Ascending aorta (tissue), 2 donors: Measurements from ENCODE around the gene NRIP1. TPM values are rescaled to one million over a fixed set of nuclear protein-coding genes. Genes with fewer than 3 reads are reported as not detected.

Source experiments
- DNase-seq, 2 donors: peaks; one replicate each; pipeline ENCODE4 v3.0.0-alpha.2; 2019; ENCODE audit warnings: low spot score in 2 of 2
- H3K27ac ChIP-seq, 2 donors: fragments of 200-600 bp; sonication (generic); one replicate each; pipeline ENCODE4 v1.5.1; 2016 to 2017; ENCODE audit warnings: mild to moderate bottlenecking in 1 of 2
- H3K27me3 ChIP-seq: fragments of 200-600 bp; sonication (generic); one replicate; pipeline ENCODE4 v1.5.1; 2017
- H3K36me3 ChIP-seq, 2 donors: fragments of 200-600 bp; sonication (generic); one replicate each; pipeline ENCODE4 v1.5.1; 2016
- H3K4me1 ChIP-seq, 2 donors: fragments of 200-600 bp; sonication (generic); one replicate each; pipeline ENCODE4 v1.5.1; 2016 to 2017; ENCODE audit warnings: mild to moderate bottlenecking in 1 of 2
- H3K4me3 ChIP-seq, 2 donors: fragments of 200-600 bp; sonication (generic); one replicate each; pipeline ENCODE4 v1.5.1; 2016 to 2017; ENCODE audit warnings: mild to moderate bottlenecking in 1 of 2
- H3K9me3 ChIP-seq, 2 donors: fragments of 200-600 bp; sonication (generic); one replicate each; pipeline ENCODE4 v1.5.1; 2016
- CTCF ChIP-seq, 3 experiments: fragments of 200-600 bp in 2 of 3; fragments of 450-650 bp in 1 of 3; sonication (generic) in 2 of 3; IDR thresholded peaks; one replicate each; pipeline ENCODE4 v1.5.1; 2016 to 2019; ENCODE audit warnings: antibody characterized with exemption in 3 of 3, mild to moderate bottlenecking in 1 of 3, moderate library complexity in 1 of 3
- intact Hi-C: fragments of 100-400 bp; cut with DNase I; formaldehyde crosslinking; loops from one replicate; pipeline ENCODE4 v1.15.1; 2023
- total RNA-seq: library from RNA; depleted of rRNA; stranded (reverse); fragments of >200 nt; gene quantifications from one replicate; pipeline ENCODE4 v1.1.0, GENCODE V29; 2016

The NRIP1 gene
- total RNA-seq = 4.8 TPM

GRCh38 chr21:15064576-15065391 lies at the start of gene NRIP1:
Gene NRIP1, minus strand, starts transcription at chr21:15065000. Its CDS starts 96,808 bp downstream, at chr21:14968192.
- TF ChIP-seq CTCF (IDR thresholded peaks at IDR 0.05) = no peak
- DNase-seq = peak; percentile 36 to 92
- intact Hi-C loops = loop anchor here (1.0 to 10.0 kb wide), 5 partner anchors 63 to 1520 kb away; partner anchors contain the start of genes HSPA13 and USP25
- Histone ChIP-seq H3K4me3 (peak within 1 kb of the TSS; percentile 80 to 97), H3K36me3 (no peaks in the 10 kb centered on the region), H3K27ac (peak within 1 kb of the TSS; percentile 93 to 95), H3K27me3 (no peaks in the 10 kb centered on the region), H3K9me3 (no peaks in the 10 kb centered on the region), H3K4me1 (peaks cover 0 to 25% of the 10 kb centered on the region in 2 donors)

- no peak overlapping the region for H3K4me3 ChIP-seq
- no peaks in the 10 kb centered on the region for H3K9me3 ChIP-seq
- DNase-seq = no peak
- TF ChIP-seq CTCF (IDR thresholded peaks at IDR 0.05) = no peak
- no peaks in the 10 kb centered on the region for H3K36me3 ChIP-seq
- no peak overlapping the region for H3K27ac ChIP-seq
- no peaks in the 10 kb centered on the region for H3K4me1 ChIP-seq
- H3K27me3 ChIP-seq = no peaks in the 10 kb centered on the region
- intact Hi-C loops = no loop called here
Measured at GRCh38 chr21:15112858-15113257, 48.1 kb upstream of the NRIP1 start.

- H3K36me3 ChIP-seq = no peaks in the 10 kb centered on the region
- TF ChIP-seq CTCF (IDR thresholded peaks at IDR 0.05) = no peak
- DNase-seq = no peak
- no peaks in the 10 kb centered on the region for H3K27me3 ChIP-seq
- intact Hi-C loops = no loop called here
- no peaks in the 10 kb centered on the region for H3K4me1 ChIP-seq
- H3K4me3 ChIP-seq = no peak overlapping the region
- no peaks in the 10 kb centered on the region for H3K9me3 ChIP-seq
- H3K27ac ChIP-seq = no peak overlapping the region
Measured at GRCh38 chr21:15108801-15109200, 44.0 kb upstream of the NRIP1 start.

GRCh38 chr21:15104470-15104869 lies 39.7 kb upstream of the NRIP1 start:
- intact Hi-C loops = no loop called here
- no peak for TF ChIP-seq CTCF (IDR thresholded peaks at IDR 0.05)

GRCh38 chr21:15098908-15099307 lies 34.1 kb upstream of the NRIP1 start:
- H3K36me3 ChIP-seq = no peaks in the 10 kb centered on the region
- TF ChIP-seq CTCF (IDR thresholded peaks at IDR 0.05) = no peak
- no peak for DNase-seq
- H3K4me3 ChIP-seq = no peak overlapping the region
- intact Hi-C loops = no loop called here
- no peaks in the 10 kb centered on the region for H3K27me3 ChIP-seq
- no peaks in the 10 kb centered on the region for H3K9me3 ChIP-seq
- H3K4me1 ChIP-seq = no peaks in the 10 kb centered on the region
- H3K27ac ChIP-seq = no peak overlapping the region

More at GRCh38 chr21:15104470-15104869, 39.7 kb upstream of the NRIP1 start:
- Histone ChIP-seq H3K9me3 (no peaks in the 10 kb centered on the region), H3K27ac (no peak overlapping the region), H3K36me3 (no peaks in the 10 kb centered on the region), H3K27me3 (no peaks in the 10 kb centered on the region), H3K4me3 (no peak overlapping the region), H3K4me1 (no peaks in the 10 kb centered on the region)
- DNase-seq = no peak
